VCaP (cell line): Measurements from ENCODE around the gene STXBP2.
A peak's percentile ranks its signal among the peaks of the same experiment; 100 is the strongest.

ENCODE experiments used
- H3K27ac ChIP-seq: fragments of 450-650 bp; 2 replicates; pipeline ENCODE4 v1.5.1; 2017
- CTCF ChIP-seq: fragments of 450-650 bp; conservative IDR thresholded peaks from 2 replicates; pipeline ENCODE4 v1.5.1; 2017; ENCODE audit warnings: mild to moderate bottlenecking, moderate library complexity

Gene STXBP2

DNA sequence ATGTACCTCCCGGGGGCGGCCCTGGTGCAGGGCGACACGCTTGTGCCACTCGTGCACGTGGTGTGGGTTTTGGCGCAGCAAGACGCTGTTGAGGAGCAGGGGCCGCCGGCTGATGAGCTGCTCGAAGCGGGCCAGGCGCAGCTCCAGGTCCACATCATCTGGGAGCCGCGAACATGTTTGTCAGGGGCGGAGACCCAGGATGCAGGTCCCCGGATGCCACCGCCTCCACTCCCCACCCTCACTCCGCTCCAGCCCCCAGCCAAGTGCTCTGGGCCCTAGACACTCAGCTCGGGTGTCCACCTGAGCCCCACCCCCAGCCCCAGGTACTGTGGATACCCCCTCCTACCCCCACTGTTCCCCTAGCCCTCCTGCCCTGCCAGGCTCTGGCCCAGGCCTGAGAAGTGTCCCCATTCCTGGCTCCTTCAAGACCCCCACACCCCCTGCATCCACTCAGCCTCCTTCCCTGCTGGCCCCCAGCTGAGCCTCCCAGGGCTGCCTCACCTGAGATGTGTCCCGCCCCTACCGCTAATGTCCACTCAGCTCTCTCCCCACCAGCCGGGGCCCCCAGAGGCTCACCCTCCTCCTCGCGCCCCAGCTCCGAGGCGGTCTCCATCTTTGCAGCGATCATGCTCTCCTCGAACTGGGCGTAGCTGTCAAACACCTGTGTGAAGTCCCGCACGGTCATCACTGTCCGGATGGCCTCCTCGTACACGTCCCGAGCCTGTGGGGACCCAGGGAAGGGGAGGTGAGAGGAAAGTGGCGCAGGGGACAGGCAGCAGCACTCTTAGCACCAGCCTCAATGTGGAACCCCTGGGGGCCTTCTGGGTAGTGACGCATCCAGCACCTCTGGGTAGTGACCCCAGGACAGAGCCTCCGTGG lies 12.9 kb upstream of the STXBP2 start:
- TF ChIP-seq CTCF, result no peak
- H3K27ac ChIP-seq, result no peak overlapping the region

DNA sequence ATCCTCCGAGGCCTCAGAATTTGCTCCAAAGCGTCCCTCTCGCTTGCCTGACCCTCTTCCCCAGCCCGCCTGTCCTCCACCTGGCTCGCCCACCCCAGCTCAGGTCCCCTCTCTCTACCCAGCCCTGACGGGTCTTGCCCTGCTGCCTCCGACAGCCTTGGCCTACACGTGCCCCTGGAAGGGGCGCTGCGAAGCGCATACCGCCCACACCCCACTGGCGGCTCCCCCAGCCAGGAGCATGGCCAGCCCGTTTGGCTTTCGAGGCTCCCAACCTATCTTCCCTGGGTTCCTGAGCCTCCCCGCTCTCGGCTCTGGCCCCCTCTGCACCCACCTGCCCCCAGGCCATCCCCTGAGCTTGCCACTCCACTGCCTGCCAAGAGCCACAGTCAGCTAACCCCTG lies 12.1 kb upstream of the STXBP2 start:
- TF ChIP-seq CTCF, result no peak
- H3K27ac ChIP-seq, result no peak overlapping the region

- TF ChIP-seq CTCF, result no peak
- H3K27ac ChIP-seq, result no peak overlapping the region
Observed at GRCh38 chr19:7625763-7626372, 11.0 kb upstream of the STXBP2 start.

DNA sequence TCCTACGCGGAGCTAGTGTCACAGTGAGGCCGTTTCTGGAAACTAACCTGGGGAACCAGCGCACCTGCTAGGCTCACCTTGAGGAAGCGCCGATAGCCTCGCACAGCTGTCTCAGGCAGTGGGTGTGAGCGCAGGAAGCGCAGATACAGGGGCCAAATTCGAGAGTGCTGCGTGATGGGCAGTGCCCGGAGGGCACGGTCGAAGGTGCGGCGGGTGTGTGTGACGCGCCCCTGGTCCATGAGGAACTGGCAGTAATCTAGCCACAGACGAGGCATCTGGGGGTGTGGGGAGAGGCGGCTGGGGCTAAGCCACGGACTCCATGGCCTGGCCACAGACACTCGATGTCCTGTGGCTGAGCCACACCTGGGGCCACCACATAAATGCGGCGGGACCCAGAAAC lies 9.7 kb upstream of the STXBP2 start:
- H3K27ac ChIP-seq, result no peak overlapping the region
- no peak for TF ChIP-seq CTCF

DNA sequence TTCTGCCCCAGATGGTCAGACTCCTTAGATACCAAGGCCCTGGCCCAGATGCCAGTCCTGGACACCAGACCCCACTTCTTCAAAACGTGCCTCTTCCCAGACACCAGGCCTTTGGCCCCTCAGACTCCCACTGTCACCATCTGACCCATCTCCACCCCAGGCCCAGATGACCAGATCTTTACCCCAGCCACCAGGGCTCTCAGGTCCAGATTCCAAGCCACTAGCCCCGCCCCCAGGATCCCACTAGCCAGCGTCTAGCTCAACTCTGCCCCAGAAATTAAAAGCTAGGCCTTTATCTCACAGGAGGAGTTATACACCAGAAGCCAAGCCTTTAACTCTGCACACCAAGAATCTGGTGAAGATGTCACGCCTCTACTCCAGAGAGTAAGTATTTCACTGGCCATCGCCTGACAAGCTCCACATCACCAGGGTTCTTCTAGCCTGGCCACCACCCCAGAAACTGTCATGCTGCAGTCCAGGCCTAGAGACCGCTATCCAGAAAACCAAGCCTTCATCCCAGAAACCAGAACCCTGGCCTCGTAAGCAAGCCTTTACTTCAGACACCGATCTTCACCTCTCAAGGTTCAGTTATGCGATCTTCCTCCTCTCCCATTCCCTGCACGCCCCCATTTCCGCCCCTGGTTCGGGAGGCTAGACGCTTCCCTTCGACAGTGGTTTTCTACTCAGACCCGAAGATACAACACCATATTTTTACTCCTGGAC lies 8.2 kb upstream of the STXBP2 start:
- peak overlapping the region; percentile 66; the same call in 1 of the 2 replicates for H3K27ac ChIP-seq

DNA sequence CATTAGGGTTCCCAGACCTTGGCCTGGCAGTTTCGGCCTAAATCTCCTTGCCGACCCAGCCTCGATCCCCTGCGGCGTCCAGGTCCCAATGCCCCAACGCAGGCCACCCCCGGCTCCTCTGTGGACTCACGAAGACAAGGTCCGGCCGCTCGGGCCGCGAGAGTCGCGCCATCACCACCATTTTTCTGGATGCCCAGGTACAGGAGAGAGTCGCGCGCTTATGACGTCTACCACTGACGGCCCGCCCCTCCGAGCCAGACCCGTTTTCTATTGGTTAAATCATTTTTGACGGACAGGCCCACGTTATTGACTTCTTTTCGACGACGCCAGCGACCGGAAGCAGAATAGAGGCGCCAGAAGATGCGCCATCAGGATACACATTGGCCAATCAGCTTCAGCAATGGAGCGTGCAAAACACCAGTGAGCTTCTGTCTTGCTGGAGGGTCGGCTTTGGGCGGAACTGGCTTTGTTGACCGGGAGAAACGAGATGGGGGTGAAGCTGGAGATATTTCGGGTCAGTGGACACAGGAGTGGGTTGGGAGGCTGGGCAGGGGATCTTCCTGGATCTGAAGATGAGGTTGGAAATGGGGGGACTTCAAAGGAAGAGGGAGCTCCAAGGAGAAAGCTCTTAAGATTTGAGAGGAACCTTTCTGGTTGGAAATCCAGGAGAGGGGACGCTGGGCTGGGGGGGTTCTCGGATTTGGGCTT lies 7.4 kb upstream of the STXBP2 start, which contains the start of the genes PET100 and XAB2:
Gene PET100 (plus strand): TSS at position 447 of the 708 bp plus-strand sequence. CDS start 41 bp downstream, at position 488.
Gene XAB2 (minus strand): TSS at position 199 of the 708 bp plus-strand sequence. CDS start 18 bp downstream, at position 181.
- H3K27ac ChIP-seq, result peak within 1 kb of the TSS; percentile 66; the same call in 1 of the 2 replicates
- no peak for TF ChIP-seq CTCF

More for the DNA sequence above, 8.2 kb upstream of the STXBP2 start:
- no peak for TF ChIP-seq CTCF
